ENCODE data around the gene EMP3. TPM values are rescaled to one million over a fixed set of nuclear protein-coding genes. Genes with fewer than 3 reads are reported as not detected.

The EMP3 gene, protein sequence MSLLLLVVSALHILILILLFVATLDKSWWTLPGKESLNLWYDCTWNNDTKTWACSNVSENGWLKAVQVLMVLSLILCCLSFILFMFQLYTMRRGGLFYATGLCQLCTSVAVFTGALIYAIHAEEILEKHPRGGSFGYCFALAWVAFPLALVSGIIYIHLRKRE
- 380 to 538 TPM (median 393 TPM) in 5 replicates for total RNA-seq (2022; extraction: Qiagen RNA extraction)

GRCh38 chr19:48325265-48325910 is at the start of gene EMP3:
Gene EMP3, plus strand, starts transcription at chr19:48325552. Its CDS starts 1,293 bp downstream, at chr19:48326845.

DNA sequence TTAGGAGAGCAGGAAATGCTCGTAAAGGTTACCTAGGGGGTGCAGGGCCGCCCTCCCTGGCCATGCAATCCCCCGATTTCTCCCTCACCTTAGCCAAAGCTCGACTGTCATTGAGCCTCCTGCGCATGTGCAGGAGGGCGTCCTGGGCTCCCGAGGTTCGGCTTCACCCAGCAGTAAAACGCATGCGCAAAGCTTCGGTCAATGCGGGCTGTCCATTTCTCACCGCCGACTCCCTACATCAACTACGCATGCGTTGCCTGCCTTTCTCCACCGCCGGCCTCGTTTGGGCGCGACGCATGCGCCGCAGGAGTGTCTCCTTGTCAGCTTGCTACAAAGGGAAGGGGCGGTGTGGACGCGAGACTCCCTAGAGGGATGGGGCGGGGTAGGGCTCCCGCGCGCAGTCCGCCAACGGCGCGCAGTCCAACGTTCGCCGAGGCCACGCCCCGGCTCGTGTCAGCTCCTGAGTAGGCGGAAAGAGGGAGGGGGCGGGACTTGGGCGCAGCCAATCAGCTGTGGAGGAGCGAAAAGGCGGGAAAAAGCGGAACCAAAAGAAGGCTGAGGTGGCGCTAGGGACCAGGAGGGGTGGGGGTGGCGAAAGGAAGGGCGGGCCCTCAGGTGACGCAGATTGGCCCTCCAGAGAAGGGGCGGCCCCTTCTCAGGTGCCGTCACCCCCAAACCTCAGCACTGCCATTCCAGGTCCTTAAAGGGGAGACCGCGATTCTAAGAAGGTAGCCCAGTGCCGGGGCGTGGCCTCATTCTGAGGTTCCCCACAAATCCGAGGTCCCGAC is 38.7 kb downstream of the EMP3 start, which contains the start of the genes SYNGR4 and TMEM143:
Gene SYNGR4 (plus strand): TSS at position 558 of the 788 bp plus-strand sequence. CDS start 1,476 bp downstream, outside the sequence.
Gene TMEM143 (minus strand): TSS at position 131 of the 788 bp plus-strand sequence. CDS start 20 bp downstream, at position 111.

Other genes with a start within 250 kb of the EMP3 start
- 8.4 to 14.5 TPM (median 12.2 TPM) in 5 replicates for gene PLA2G4C, start 214.7 kb upstream of the EMP3 start, total RNA-seq (2022; extraction: Qiagen RNA extraction)
- 59.2 to 68.1 TPM (median 61.0 TPM) in 5 replicates for gene LIG1, start 155.2 kb upstream of the EMP3 start, total RNA-seq (2022; extraction: Qiagen RNA extraction)
- gene ZSWIM9, start 154.9 kb upstream of the EMP3 start, total RNA-seq (2022; extraction: Qiagen RNA extraction) = 4.8 to 7.7 TPM (median 6.1 TPM) in 5 replicates
- gene CARD8, start 69.6 kb upstream of the EMP3 start, total RNA-seq (2022; extraction: Qiagen RNA extraction) = 14.8 to 18.9 TPM (median 18.0 TPM) in 5 replicates
- 8.3 to 10.1 TPM (median 9.5 TPM) in 5 replicates for gene ZNF114, start 55.5 kb upstream of the EMP3 start, total RNA-seq (2022; extraction: Qiagen RNA extraction)
- gene TMEM143, start 38.4 kb downstream of the EMP3 start, total RNA-seq (2022; extraction: Qiagen RNA extraction) = 3.6 to 4.8 TPM (median 4.8 TPM) in 5 replicates
- gene SYNGR4, start 38.8 kb downstream of the EMP3 start, total RNA-seq (2022; extraction: Qiagen RNA extraction) = 2.3 to 3.7 TPM (median 2.8 TPM) in 5 replicates
- 328 to 488 TPM (median 483 TPM) in 5 replicates for gene KDELR1, start 66.0 kb downstream of the EMP3 start, total RNA-seq (2022; extraction: Qiagen RNA extraction)
- gene GRIN2D, start 68.1 kb downstream of the EMP3 start, total RNA-seq (2022; extraction: Qiagen RNA extraction) = 5.0 to 9.7 TPM (median 8.6 TPM) in 5 replicates
- gene GRWD1, start 120.4 kb downstream of the EMP3 start, total RNA-seq (2022; extraction: Qiagen RNA extraction) = 93.6 to 132 TPM (median 119 TPM) in 5 replicates
- 1.1 to 2.1 TPM (median 1.2 TPM) in 5 replicates for gene KCNJ14, start 130.0 kb downstream of the EMP3 start, total RNA-seq (2022; extraction: Qiagen RNA extraction)
- gene CYTH2, start 143.8 kb downstream of the EMP3 start, total RNA-seq (2022; extraction: Qiagen RNA extraction) = 54.6 to 66.8 TPM (median 60.9 TPM) in 5 replicates
- gene LMTK3, start 186.3 kb downstream of the EMP3 start, total RNA-seq (2022; extraction: Qiagen RNA extraction) = 2.2 to 5.3 TPM (median 4.8 TPM) in 5 replicates
- 11.9 to 18.4 TPM (median 17.2 TPM) in 5 replicates for gene SULT2B1, start 226.6 kb downstream of the EMP3 start, total RNA-seq (2022; extraction: Qiagen RNA extraction)

Data from A549 treated with dexamethasone at 1 μM for 4 hours (cell line).